Measurements from ENCODE around the gene ETNK2. TPM values are rescaled to one million over a fixed set of nuclear protein-coding genes. Genes with fewer than 3 reads are reported as not detected.

ETNK2 gene
- total and polyA plus RNA-seq, 2 of the 13 experiments (the other 11 are each of a cell fraction or from before 2014, with no cell fraction given): 15.5 to 42.8 TPM

- peaks cover 11% of the 10 kb centered on the region for H3K9me3 ChIP-seq (ENCODE audit: low read length)
- H3K9ac ChIP-seq (ENCODE audit: insufficient read depth, low read depth, low read length): no peak overlapping the region
- DNase-seq (ENCODE audit: low spot score) (no peak), ATAC-seq (no peak), FAIRE-seq (no peak)
- H3K4me3 ChIP-seq (replicated peaks in 1 of 3; ENCODE audit: insufficient read depth in 1 of 3, low read depth in 2 of 3, low read length in 3 of 3): no peak overlapping the region
- H3K27me3 ChIP-seq (ENCODE audit: control insufficient read depth in 1 of 2, insufficient read depth in 2 of 2, low read length in 2 of 2): peaks cover 0 to 11% of the 10 kb centered on the region in 2 experiments; a peak in 1 of 5 replicates
- TF ChIP-seq MBNL3 (CRISPR knock-in tag; conservative IDR thresholded peaks at IDR 0.05): no peak
- no peak for TF ChIP-seq ZNF33B (CRISPR knock-in tag; IDR thresholded peaks at IDR 0.05)
- no peak for TF ChIP-seq EHMT2 (IDR thresholded peaks at IDR 0.05; ENCODE audit: borderline replicate concordance, low read depth, low read length)
- no peak for TF ChIP-seq KLF16 (CRISPR knock-in tag; IDR thresholded peaks at IDR 0.05)
- TF ChIP-seq NFE2L2 (IDR thresholded peaks at IDR 0.05; ENCODE audit: low read length): no peak
- TF ChIP-seq ZNF546 (CRISPR knock-in tag; conservative IDR thresholded peaks at IDR 0.05): no peak
- no peak for TF ChIP-seq ZNF792 (CRISPR knock-in tag; IDR thresholded peaks at IDR 0.05)
- TF ChIP-seq CENPX (CRISPR knock-in tag; IDR thresholded peaks at IDR 0.05): no peak
- no peak for TF ChIP-seq SNAPC4 (CRISPR knock-in tag; IDR thresholded peaks at IDR 0.05)
- no peak for TF ChIP-seq MAZ (IDR thresholded peaks at IDR 0.05; ENCODE audit: borderline replicate concordance, low read depth, low read length)
- no peak for TF ChIP-seq MAZ (CRISPR knock-in tag; IDR thresholded peaks at IDR 0.05; ENCODE audit: low read depth)
- TF ChIP-seq ARNT2 (CRISPR knock-in tag; IDR thresholded peaks at IDR 0.05; ENCODE audit: low read depth): no peak
- intact Hi-C loops (cut with micrococcal nuclease; ENCODE audit: unreplicated experiment): no loop called here
- no peak overlapping the region for H2AFZ ChIP-seq (ENCODE audit: low read length)
- no peaks in the 10 kb centered on the region for H3K79me2 ChIP-seq (ENCODE audit: insufficient read depth, low read length)
- H3K4me2 ChIP-seq (ENCODE audit: low read depth, low read length): no peak overlapping the region
- in situ Hi-C loops (cut with HindIII; ENCODE audit: extremely low pct_ligation_motif_present, low pct_unique_long_range_greater_than_20kb): no loop called here
- POLR2A ChIA-PET: no interaction called here
- no peak overlapping the region for H3K27ac ChIP-seq (ENCODE audit: extremely low read length, insufficient read depth, low read length)
- 35% methylated on average over 3 of the region's 3 CpGs for WGBS (ENCODE audit: low lambda C conversion rate)
- CTCF ChIA-PET (ENCODE audit: low intra/inter-chr PET ratio, low total read pairs): no interaction called here
- H3K36me3 ChIP-seq (replicated peaks in 1 of 2; ENCODE audit: control insufficient read depth in 1 of 2, insufficient read depth in 2 of 2, low read length in 2 of 2): no peaks in the 10 kb centered on the region
- no TSS peak for BruUV-seq (replicated peaks)
- no peaks in the 10 kb centered on the region for H4K20me1 ChIP-seq (ENCODE audit: insufficient read depth, low read length)
- peaks cover 35% of the 10 kb centered on the region for H3K4me1 ChIP-seq (ENCODE audit: insufficient read depth, low read length)
Measured at GRCh38 chr1:204174958-204175357, 23.1 kb upstream of the ETNK2 start.
